ENCODE measurements around the gene PXDN. TPM values are rescaled to one million over a fixed set of nuclear protein-coding genes. Genes with fewer than 3 reads are reported as not detected.
A peak's percentile ranks its signal among the peaks of the same experiment; 100 is the strongest.
"Not testable (repeated sequence)": the region's sequence is repeated elsewhere in the genome, so short reads cannot be mapped to it uniquely, and the experiment has no call there.

The PXDN gene
- total RNA-seq, 4 donors from 2014 or later = 0.72 to 10.9 (median 5.9) TPM

DNA sequence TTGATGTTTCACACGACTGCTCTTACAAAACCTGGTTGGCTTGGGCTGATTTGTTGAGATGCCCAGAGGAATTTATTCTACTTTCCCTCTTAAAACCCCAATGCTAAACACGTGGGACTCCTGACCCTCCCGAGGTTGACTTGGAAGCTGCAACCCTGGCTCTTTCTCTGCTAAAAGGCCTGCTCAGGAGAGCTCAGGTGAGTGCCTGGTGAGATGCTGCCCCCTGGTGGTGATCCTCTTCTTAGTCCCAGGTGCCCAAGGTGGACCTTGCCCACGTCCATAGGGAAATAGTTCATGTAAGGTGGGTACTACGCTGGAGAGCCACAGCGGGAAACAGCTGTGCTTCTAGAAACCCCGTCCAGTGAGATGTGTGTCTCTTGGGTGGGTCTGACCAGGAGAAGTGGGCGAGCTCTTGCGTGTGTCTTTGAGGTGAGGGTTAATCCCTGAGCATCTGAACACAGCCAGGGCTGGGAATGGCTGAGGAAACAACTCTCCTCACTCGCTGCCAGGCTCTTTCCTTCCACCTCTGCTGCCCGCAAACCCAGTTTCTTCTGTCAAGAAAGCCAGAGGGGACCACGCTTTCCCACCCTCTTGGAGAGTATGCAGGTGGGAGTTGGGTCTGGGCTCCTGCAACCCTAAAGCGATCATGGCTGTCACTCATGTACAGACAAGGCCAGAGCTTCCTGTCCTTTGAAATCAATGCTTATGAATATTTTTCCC lies 25.5 kb upstream of the PXDN start:
- no peak overlapping the region for H3K27ac ChIP-seq
- intact Hi-C loops (cut with DNase I) = no loop called here
- WGBS, 2 donors = 57% methylated on average over 7 to 13 of the region's 13 CpGs

DNA sequence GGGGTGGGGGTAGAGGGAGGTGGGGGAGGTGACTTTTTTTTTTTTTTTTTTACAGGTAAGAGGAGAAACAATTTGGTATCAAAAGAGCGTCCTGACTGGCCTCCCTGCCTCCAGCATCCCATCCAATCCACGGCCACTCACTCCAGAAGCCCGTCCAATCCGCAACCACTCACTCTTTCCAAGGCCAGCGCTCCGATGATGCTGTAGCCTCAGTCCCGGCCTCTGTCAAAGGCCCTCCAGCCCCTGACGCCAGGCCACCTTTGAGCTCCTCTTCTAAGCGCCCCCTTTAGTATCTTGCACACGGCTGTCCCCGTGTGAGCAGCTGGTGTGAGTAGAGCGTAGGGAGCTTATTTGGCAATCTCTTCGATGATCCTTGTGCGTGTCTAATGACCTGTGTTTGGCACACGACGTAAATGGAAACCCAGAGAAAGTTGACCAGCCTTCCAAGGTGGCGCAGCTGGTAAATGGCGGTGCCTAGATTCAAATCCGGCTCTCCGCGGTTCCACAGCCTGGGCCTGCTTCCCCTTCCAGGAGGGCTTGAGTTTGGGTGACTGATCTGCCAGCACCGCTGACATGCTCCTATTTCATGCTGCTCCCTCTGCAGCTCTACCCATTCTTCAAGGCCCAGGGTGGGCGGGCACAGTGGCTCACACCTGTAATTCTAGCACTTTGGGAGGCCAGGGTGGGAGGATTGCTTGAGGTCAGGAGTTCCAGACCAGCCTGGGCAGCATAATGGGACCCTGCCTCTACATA lies 23.8 kb upstream of the PXDN start:
- Histone ChIP-seq H3K4me3 (no peak overlapping the region), H3K27ac (no peak overlapping the region), H3K27me3 (peaks cover 0 to 4% (median 0%) of the 10 kb centered on the region in 4 donors), H3K36me3 (no peaks in the 10 kb centered on the region), H3K4me1 (no peaks in the 10 kb centered on the region), H3K9me3 (no peaks in the 10 kb centered on the region)
- DNase-seq = no peak
- no peak for TF ChIP-seq POLR2A (IDR thresholded peaks at IDR 0.05)
- TF ChIP-seq, protein P1, sequence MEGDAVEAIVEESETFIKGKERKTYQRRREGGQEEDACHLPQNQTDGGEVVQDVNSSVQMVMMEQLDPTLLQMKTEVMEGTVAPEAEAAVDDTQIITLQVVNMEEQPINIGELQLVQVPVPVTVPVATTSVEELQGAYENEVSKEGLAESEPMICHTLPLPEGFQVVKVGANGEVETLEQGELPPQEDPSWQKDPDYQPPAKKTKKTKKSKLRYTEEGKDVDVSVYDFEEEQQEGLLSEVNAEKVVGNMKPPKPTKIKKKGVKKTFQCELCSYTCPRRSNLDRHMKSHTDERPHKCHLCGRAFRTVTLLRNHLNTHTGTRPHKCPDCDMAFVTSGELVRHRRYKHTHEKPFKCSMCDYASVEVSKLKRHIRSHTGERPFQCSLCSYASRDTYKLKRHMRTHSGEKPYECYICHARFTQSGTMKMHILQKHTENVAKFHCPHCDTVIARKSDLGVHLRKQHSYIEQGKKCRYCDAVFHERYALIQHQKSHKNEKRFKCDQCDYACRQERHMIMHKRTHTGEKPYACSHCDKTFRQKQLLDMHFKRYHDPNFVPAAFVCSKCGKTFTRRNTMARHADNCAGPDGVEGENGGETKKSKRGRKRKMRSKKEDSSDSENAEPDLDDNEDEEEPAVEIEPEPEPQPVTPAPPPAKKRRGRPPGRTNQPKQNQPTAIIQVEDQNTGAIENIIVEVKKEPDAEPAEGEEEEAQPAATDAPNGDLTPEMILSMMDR (IDR thresholded peaks at IDR 0.05) = no peak
- WGBS, 2 donors = 92% methylated on average over 12 to 21 of the region's 23 CpGs
- intact Hi-C loops (cut with DNase I) = no loop called here

More for the DNA sequence above, 25.5 kb upstream of the PXDN start:
- Histone ChIP-seq H3K27me3 (peaks cover 0 to 4% (median 0%) of the 10 kb centered on the region in 4 donors), H3K4me3 (no peak overlapping the region), H3K36me3 (no peaks in the 10 kb centered on the region), H3K9me3 (no peaks in the 10 kb centered on the region), H3K4me1 (no peaks in the 10 kb centered on the region)
- DNase-seq = no peak
- TF ChIP-seq, protein P1 (IDR thresholded peaks at IDR 0.05) = peak; percentile 26 to 77 (median 62)
- TF ChIP-seq POLR2A (IDR thresholded peaks at IDR 0.05) = no peak

DNA sequence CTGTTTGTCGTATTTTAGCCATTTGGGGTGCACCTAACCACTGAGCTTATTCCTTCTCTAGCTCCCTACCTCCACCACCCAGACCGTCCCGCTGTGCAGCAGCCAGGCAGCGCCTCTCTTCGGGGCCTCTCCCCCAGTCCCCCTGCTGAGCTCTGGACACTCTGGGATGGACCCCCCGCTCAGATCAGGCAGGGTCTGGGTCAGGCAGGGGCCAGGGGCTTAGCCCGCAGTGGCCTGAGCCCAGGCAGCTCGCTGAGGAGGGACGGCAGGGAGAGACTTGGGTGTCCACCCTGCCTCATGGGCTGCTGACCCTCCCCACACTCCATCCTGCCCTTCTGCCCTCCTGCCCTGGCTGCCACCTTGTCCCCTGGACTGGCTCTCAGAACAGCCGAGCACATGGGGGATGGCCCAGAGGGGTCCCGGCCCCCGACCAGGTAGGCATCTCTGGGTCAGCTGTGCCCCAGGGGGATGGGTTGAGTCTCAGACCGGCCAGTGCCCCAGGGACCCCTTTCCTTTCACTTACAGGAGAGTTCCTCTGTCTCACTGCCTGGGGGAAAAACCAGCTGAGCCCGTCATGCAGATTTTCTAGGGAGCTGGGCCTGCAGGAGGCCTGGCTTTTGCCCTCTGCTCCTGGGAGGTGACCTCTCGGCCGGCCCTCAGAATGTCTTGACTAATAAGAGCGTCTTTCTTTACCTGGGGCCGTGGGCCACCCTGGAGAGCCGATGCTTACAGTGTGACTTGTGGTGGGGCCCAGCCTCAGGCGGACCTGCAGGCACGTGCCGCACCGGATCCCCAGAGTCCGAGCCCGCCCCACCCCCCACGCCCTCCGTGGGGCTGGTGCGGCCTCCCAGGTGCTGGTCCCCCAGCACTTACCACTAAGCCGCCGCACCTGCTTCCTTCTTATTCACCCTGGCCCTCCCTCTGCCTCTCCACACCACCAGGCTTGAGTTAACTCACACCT lies 22.8 kb upstream of the PXDN start:
- intact Hi-C loops (cut with DNase I) = no loop called here
- Histone ChIP-seq H3K9me3 (no peaks in the 10 kb centered on the region), H3K4me1 (no peaks in the 10 kb centered on the region), H3K27me3 (peaks cover 0 to 4% (median 0%) of the 10 kb centered on the region in 4 donors), H3K36me3 (no peaks in the 10 kb centered on the region), H3K27ac (no peak overlapping the region), H3K4me3 (no peak overlapping the region)
- DNase-seq = no peak
- TF ChIP-seq, protein P1 (IDR thresholded peaks at IDR 0.05) = no peak
- no peak for TF ChIP-seq POLR2A (IDR thresholded peaks at IDR 0.05)
- 79 to 90% methylated on average over 9 to 13 of the region's 30 CpGs for WGBS, 2 donors

DNA sequence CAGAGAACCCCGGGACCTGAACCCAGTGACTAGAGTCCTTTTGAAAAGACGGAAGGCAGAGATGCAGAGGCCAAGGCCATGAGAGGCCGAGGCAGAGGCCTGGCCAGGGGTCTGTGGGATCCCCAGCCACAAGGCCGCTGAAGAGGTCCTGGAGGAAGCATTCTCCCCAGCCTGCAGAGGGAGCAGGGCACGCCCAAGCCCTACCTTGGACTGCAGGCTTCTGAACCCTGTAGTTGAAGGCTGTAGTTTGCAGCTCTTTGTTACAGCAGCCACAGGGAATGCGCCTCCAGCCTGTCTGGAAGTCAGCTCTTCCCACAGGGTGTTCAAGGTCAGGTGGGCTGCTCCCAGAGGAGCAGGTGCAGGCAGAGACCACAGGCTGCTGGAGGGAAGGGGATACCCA lies 22.1 kb upstream of the PXDN start:
- Histone ChIP-seq H3K36me3 (no peaks in the 10 kb centered on the region), H3K27me3 (peaks cover 0 to 4% (median 0%) of the 10 kb centered on the region in 4 donors), H3K4me3 (no peak overlapping the region), H3K27ac (no peak overlapping the region), H3K4me1 (no peaks in the 10 kb centered on the region), H3K9me3 (no peaks in the 10 kb centered on the region)
- DNase-seq = no peak
- intact Hi-C loops (cut with DNase I) = no loop called here
- no peak for TF ChIP-seq POLR2A (IDR thresholded peaks at IDR 0.05)
- TF ChIP-seq, protein P1 (IDR thresholded peaks at IDR 0.05) = no peak
- 78 to 100% methylated on average over 1 to 4 of the region's 6 CpGs for WGBS, 2 donors

DNA sequence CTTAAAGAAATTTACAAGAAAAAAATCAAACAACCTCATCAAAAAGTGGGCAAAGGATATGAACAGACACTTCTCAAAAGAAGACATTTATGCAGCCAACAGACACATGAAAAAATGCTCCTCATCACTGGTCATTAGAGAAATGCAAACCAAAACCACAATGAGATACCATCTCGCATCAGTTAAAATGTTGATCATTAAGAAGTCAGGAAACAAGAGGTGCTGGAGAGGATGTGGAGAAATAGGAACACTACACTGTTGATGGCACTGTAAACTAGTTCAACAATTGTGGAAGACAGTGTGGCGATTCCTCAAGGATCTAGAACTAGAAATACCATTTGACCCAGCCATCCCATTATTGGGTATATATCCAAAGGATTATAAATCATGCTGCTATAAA lies 20.9 kb upstream of the PXDN start:
- H3K27ac ChIP-seq; H3K9me3 ChIP-seq; H3K4me3 ChIP-seq; H3K27me3 ChIP-seq; H3K36me3 ChIP-seq; DNase-seq; H3K4me1 ChIP-seq; intact Hi-C loops (cut with DNase I): not testable (repeated sequence)
- WGBS, 2 donors = 75 to 83% methylated on average over 2 of the region's 2 CpGs

Data from esophagus squamous epithelium (tissue), 5 donors.